GM13977 (cell line): Measurements from ENCODE around the gene CTBP2.

Experiments
- DNase-seq: peaks from one replicate; pipeline ENCODE4 v3.0.0; 2012; ENCODE audit warnings: low spot score
- CTCF ChIP-seq: IDR thresholded peaks from 2 replicates; pipeline ENCODE4 v1.5.1; 2012; ENCODE audit warnings: mild to moderate bottlenecking, control low read depth; ENCODE audit not compliant: insufficient read depth; ENCODE audit errors: extremely low read depth, missing control alignments
- in situ Hi-C: fragments of 300-500 bp; cut with MboI; formaldehyde crosslinking; loops from one replicate; pipeline ENCODE4 v1.12.0; 2022; ENCODE audit warnings: low sequenced_read_pairs, low pct_unique_long_range_greater_than_20kb, mixed read lengths, inconsistent platforms; ENCODE audit not compliant: unreplicated experiment

Gene CTBP2

GRCh38 chr10:125049216-125049881 is 111.0 kb downstream of the CTBP2 start:
- no peak for TF ChIP-seq CTCF
- in situ Hi-C loops = no loop called here
- DNase-seq = no peak

GRCh38 chr10:125048094-125048864 is 112.1 kb downstream of the CTBP2 start:
- TF ChIP-seq CTCF = peak; percentile 98
- in situ Hi-C loops = no loop called here
- DNase-seq = peak; percentile 82

- no peak for TF ChIP-seq CTCF
- no peak for DNase-seq
- in situ Hi-C loops = no loop called here
These were observed 116.3 kb downstream of the CTBP2 start for GRCh38 chr10:125043841-125044658.

GRCh38 chr10:125041856-125042506 is 118.4 kb downstream of the CTBP2 start:
- no peak for TF ChIP-seq CTCF
- DNase-seq = no peak
- in situ Hi-C loops = no loop called here

- TF ChIP-seq CTCF = no peak
- DNase-seq = no peak
- in situ Hi-C loops = no loop called here
These were observed 121.0 kb downstream of the CTBP2 start for GRCh38 chr10:125039354-125039769.

- peak; percentile 26 for TF ChIP-seq CTCF
- in situ Hi-C loops = no loop called here
- DNase-seq = no peak
These were observed 121.7 kb downstream of the CTBP2 start for GRCh38 chr10:125038637-125039036.
